ENCODE measurements around the gene ARHGEF17.
A peak's percentile ranks its signal among the peaks of the same experiment; 100 is the strongest.

The ARHGEF17 gene

GRCh38 chr11:73314117-73314961, 6.3 kb downstream of the ARHGEF17 start:
- no peak overlapping the region for H3K9ac ChIP-seq (ENCODE audit: low read length)
- no peaks in the 10 kb centered on the region for H4K20me1 ChIP-seq (ENCODE audit: insufficient read depth, low read length)
- H3K4me2 ChIP-seq (ENCODE audit: low read depth, low read length) = no peak overlapping the region
- no peaks in the 10 kb centered on the region for H3K79me2 ChIP-seq (ENCODE audit: low read length)
- peaks cover 5% of the 10 kb centered on the region; the same call in 1 of the 2 replicates for H3K4me1 ChIP-seq (ENCODE audit: low read length)
- TF ChIP-seq EZH2 (optimal IDR thresholded peaks at IDR 0.05; ENCODE audit: low read depth, low read length) (no peak), CTCF (IDR thresholded peaks at IDR 0.05; ENCODE audit: low read length) (no peak), EZH2phosphoT487 (IDR thresholded peaks at IDR 0.05; ENCODE audit: low read length) (no peak)
- H3K27ac ChIP-seq (ENCODE audit: low read length) = no peak overlapping the region
- H3K9me2 ChIP-seq (replicated peaks; ENCODE audit: insufficient read depth, low read length) = no peaks in the 10 kb centered on the region
- 0 out of 2 replicates have a peak, but pooled peaks cover under 1% of the 10 kb centered on the region for H3K27me3 ChIP-seq (replicated peaks; ENCODE audit: insufficient read depth, low read length)
- peak overlapping the region; percentile 30; the same call in 1 of the 2 replicates for H2AFZ ChIP-seq (ENCODE audit: low read length)
- H3K9me3 ChIP-seq (replicated peaks; ENCODE audit: insufficient read depth, low read length) = no peaks in the 10 kb centered on the region
- no peak for DNase-seq
- no peaks in the 10 kb centered on the region for H3K36me3 ChIP-seq (replicated peaks; ENCODE audit: insufficient read depth, low read length)
- no peaks in the 10 kb centered on the region for H3F3A ChIP-seq (ENCODE audit: insufficient read depth, low read length)
- H3K4me3 ChIP-seq (ENCODE audit: low read length) = no peak overlapping the region

- no peaks in the 10 kb centered on the region for H3K9me2 ChIP-seq (replicated peaks; ENCODE audit: insufficient read depth, low read length)
- no peak overlapping the region for H3K4me3 ChIP-seq (ENCODE audit: low read length)
- no peak overlapping the region for H3K27ac ChIP-seq (ENCODE audit: low read length)
- no peak overlapping the region for H3K4me2 ChIP-seq (ENCODE audit: low read depth, low read length)
- no peaks in the 10 kb centered on the region for H4K20me1 ChIP-seq (ENCODE audit: insufficient read depth, low read length)
- no peak overlapping the region for H3K9ac ChIP-seq (ENCODE audit: low read length)
- H3K9me3 ChIP-seq (replicated peaks; ENCODE audit: insufficient read depth, low read length) = no peaks in the 10 kb centered on the region
- H3K79me2 ChIP-seq (ENCODE audit: low read length) = no peaks in the 10 kb centered on the region
- no peaks in the 10 kb centered on the region for H3K36me3 ChIP-seq (replicated peaks; ENCODE audit: insufficient read depth, low read length)
- H3K4me1 ChIP-seq (ENCODE audit: low read length) = peaks cover 5% of the 10 kb centered on the region; the same call in 1 of the 2 replicates
- H3K27me3 ChIP-seq (replicated peaks; ENCODE audit: insufficient read depth, low read length) = no peaks in the 10 kb centered on the region
- no peak for DNase-seq
- H2AFZ ChIP-seq (ENCODE audit: low read length) = no peak overlapping the region
- TF ChIP-seq EZH2 (optimal IDR thresholded peaks at IDR 0.05; ENCODE audit: low read depth, low read length) (no peak), CTCF (IDR thresholded peaks at IDR 0.05; ENCODE audit: low read length) (no peak), EZH2phosphoT487 (IDR thresholded peaks at IDR 0.05; ENCODE audit: low read length) (no peak)
- H3F3A ChIP-seq (ENCODE audit: insufficient read depth, low read length) = no peaks in the 10 kb centered on the region
Observed at GRCh38 chr11:73315293-73316020, 7.4 kb downstream of the ARHGEF17 start.

- Histone ChIP-seq H4K20me1 (ENCODE audit: insufficient read depth, low read length) (no peaks in the 10 kb centered on the region), H3K79me2 (ENCODE audit: low read length) (no peaks in the 10 kb centered on the region), H2AFZ (ENCODE audit: low read length) (no peak overlapping the region), H3K9ac (ENCODE audit: low read length) (no peak overlapping the region), H3F3A (ENCODE audit: insufficient read depth, low read length) (no peaks in the 10 kb centered on the region), H3K4me1 (ENCODE audit: low read length) (peaks cover 5% of the 10 kb centered on the region; the same call in 1 of the 2 replicates), H3K4me2 (ENCODE audit: low read depth, low read length) (no peak overlapping the region), H3K27me3 (replicated peaks; ENCODE audit: insufficient read depth, low read length) (no peaks in the 10 kb centered on the region), H3K27ac (ENCODE audit: low read length) (no peak overlapping the region), H3K9me2 (replicated peaks; ENCODE audit: insufficient read depth, low read length) (no peaks in the 10 kb centered on the region), H3K9me3 (replicated peaks; ENCODE audit: insufficient read depth, low read length) (no peaks in the 10 kb centered on the region), H3K4me3 (ENCODE audit: low read length) (no peak overlapping the region), H3K36me3 (replicated peaks; ENCODE audit: insufficient read depth, low read length) (no peaks in the 10 kb centered on the region)
- no peak for DNase-seq
- no peak for TF ChIP-seq EZH2 (optimal IDR thresholded peaks at IDR 0.05; ENCODE audit: low read depth, low read length)
- no peak for TF ChIP-seq CTCF (IDR thresholded peaks at IDR 0.05; ENCODE audit: low read length)
- no peak for TF ChIP-seq EZH2phosphoT487 (IDR thresholded peaks at IDR 0.05; ENCODE audit: low read length)
Observed at GRCh38 chr11:73316422-73316821, 8.3 kb downstream of the ARHGEF17 start.

Measured in MM.1S (cell line).